ENCODE measurements around the gene DCLK1. TPM values are rescaled to one million over a fixed set of nuclear protein-coding genes. Genes with fewer than 3 reads are reported as not detected.

The DCLK1 gene
- total RNA-seq (2021), result 1.3 and 1.4 TPM in 2 replicates
- Bru-seq, nascent RNA, result percentile 22 among the genes with signal in this experiment
- percentile 19 among the genes with signal in this experiment for BruChase-seq, experiment 1, labeled RNA remaining after a 2-hour chase
- percentile 22 among the genes with signal in this experiment for BruChase-seq, experiment 2, labeled RNA remaining after a 6-hour chase
- long read RNA-seq, partial matches to known transcripts, result 0 of 2 reads
- long read RNA-seq, other reads (novel, unspliced or antisense), result 2 of 2 reads

GRCh38 chr13:36131222-36131930, at the start of gene DCLK1:
Gene DCLK1 (minus strand): TSS chr13:36131382.
- no TSS peak for BruUV-seq (replicated peaks)
- TF ChIP-seq CTCF (conservative IDR thresholded peaks at IDR 0.05) (no peak), EZH2 (IDR thresholded peaks at IDR 0.05; ENCODE audit: low read depth) (0 out of 2 replicates have a peak, but pooled peaks have one; percentile 42)
- ChIA-PET POLR2A (ENCODE audit: unreplicated experiment) (no interaction called here), CTCF (no interaction called here)
- Histone ChIP-seq H4K20me1 (ENCODE audit: insufficient read depth) (no peaks in the 10 kb centered on the region), H3K4me1 (replicated peaks; ENCODE audit: insufficient read depth) (no peaks in the 10 kb centered on the region), H3F3A (ENCODE audit: insufficient read depth, low read depth) (no peaks in the 10 kb centered on the region), H3K36me3 (ENCODE audit: low read depth) (no peaks in the 10 kb centered on the region), H3K4me3 (peak within 1 kb of the TSS; percentile 54; the same call in 1 of the 2 replicates), H3K27ac (no peak within 1 kb of the TSS), H3K4me2 (peak within 1 kb of the TSS; percentile 78), H2AFZ (peak within 1 kb of the TSS; percentile 69; the same call in 1 of the 2 replicates), H3K79me2 (ENCODE audit: low read depth) (no peaks in the 10 kb centered on the region), H3K9me3 (ENCODE audit: insufficient read depth, low read depth) (no peaks in the 10 kb centered on the region), H3K9me2 (ENCODE audit: insufficient read depth) (no peaks in the 10 kb centered on the region), H3K27me3 (ENCODE audit: insufficient read depth, low read depth) (peaks cover 25% of the 10 kb centered on the region)
- peak in 1 of 2 experiments; percentile 31 for DNase-seq
- intact Hi-C loops (cut with micrococcal nuclease; ENCODE audit: unreplicated experiment), result no loop called here

- CTCF ChIA-PET, result no interaction called here
- intact Hi-C loops (cut with micrococcal nuclease; ENCODE audit: unreplicated experiment), result no loop called here
Measured at GRCh38 chr13:36175621-36176020, 44.4 kb upstream of the DCLK1 start.

GRCh38 chr13:36174923-36175322, 43.7 kb upstream of the DCLK1 start:
- H3K4me2 ChIP-seq, result no peak overlapping the region
- H3K4me3 ChIP-seq, result no peak overlapping the region
- TF ChIP-seq EZH2 (IDR thresholded peaks at IDR 0.05; ENCODE audit: low read depth) (no peak), CTCF (conservative IDR thresholded peaks at IDR 0.05) (no peak)
- no peaks in the 10 kb centered on the region for H3K9me3 ChIP-seq (ENCODE audit: insufficient read depth, low read depth)
- H3K4me1 ChIP-seq (replicated peaks; ENCODE audit: insufficient read depth), result no peaks in the 10 kb centered on the region
- H4K20me1 ChIP-seq (ENCODE audit: insufficient read depth), result no peaks in the 10 kb centered on the region
- H3K27me3 ChIP-seq (ENCODE audit: insufficient read depth, low read depth), result no peaks in the 10 kb centered on the region
- intact Hi-C loops (cut with micrococcal nuclease; ENCODE audit: unreplicated experiment), result no loop called here
- BruUV-seq (replicated peaks), result no TSS peak
- H3K36me3 ChIP-seq (ENCODE audit: low read depth), result no peaks in the 10 kb centered on the region
- H3K27ac ChIP-seq, result no peak overlapping the region
- DNase-seq, result no peak
- ChIA-PET CTCF (no interaction called here), POLR2A (ENCODE audit: unreplicated experiment) (no interaction called here)
- H3K9me2 ChIP-seq (ENCODE audit: insufficient read depth), result peaks cover 5% of the 10 kb centered on the region; the same call in 1 of the 2 replicates
- no peak overlapping the region for H2AFZ ChIP-seq
- no peaks in the 10 kb centered on the region for H3F3A ChIP-seq (ENCODE audit: insufficient read depth, low read depth)
- no peaks in the 10 kb centered on the region for H3K79me2 ChIP-seq (ENCODE audit: low read depth)

More at GRCh38 chr13:36175621-36176020, 44.4 kb upstream of the DCLK1 start:
- POLR2A ChIA-PET (ENCODE audit: unreplicated experiment), result no interaction called here
- no peak overlapping the region for H2AFZ ChIP-seq
- no peak overlapping the region for H3K4me3 ChIP-seq
- no peaks in the 10 kb centered on the region for H4K20me1 ChIP-seq (ENCODE audit: insufficient read depth)
- H3K27me3 ChIP-seq (ENCODE audit: insufficient read depth, low read depth), result no peaks in the 10 kb centered on the region
- BruUV-seq (replicated peaks), result no TSS peak
- no peaks in the 10 kb centered on the region for H3K79me2 ChIP-seq (ENCODE audit: low read depth)
- H3K9me3 ChIP-seq (ENCODE audit: insufficient read depth, low read depth), result no peaks in the 10 kb centered on the region
- TF ChIP-seq CTCF (conservative IDR thresholded peaks at IDR 0.05), result no peak
- TF ChIP-seq EZH2 (IDR thresholded peaks at IDR 0.05; ENCODE audit: low read depth), result no peak
- H3K4me2 ChIP-seq, result no peak overlapping the region
- H3F3A ChIP-seq (ENCODE audit: insufficient read depth, low read depth), result no peaks in the 10 kb centered on the region
- DNase-seq, result no peak
- H3K36me3 ChIP-seq (ENCODE audit: low read depth), result no peaks in the 10 kb centered on the region
- H3K9me2 ChIP-seq (ENCODE audit: insufficient read depth), result peaks cover 5% of the 10 kb centered on the region; the same call in 1 of the 2 replicates
- H3K27ac ChIP-seq, result no peak overlapping the region
- no peaks in the 10 kb centered on the region for H3K4me1 ChIP-seq (replicated peaks; ENCODE audit: insufficient read depth)
